HL-60 (cell line): ENCODE measurements around the gene EXOC6B.

Source experiments
- DNase-seq, 2 experiments: peaks; one replicate each; pipeline ENCODE4 v3.0.0-alpha.2; 2010 to 2020; ENCODE audit warnings: low read depth in 1 of 2, low spot score in 1 of 2
- H3K27ac ChIP-seq: fragments of 250-450 bp; sonication (Bioruptor Pico); replicated peaks from 2 replicates; pipeline ENCODE4 v1.5.1; 2020; ENCODE audit warnings: mild to moderate bottlenecking, moderate library complexity
- H3K27me3 ChIP-seq: fragments of 250-450 bp; sonication (Bioruptor Pico); 2 replicates; pipeline ENCODE4 v1.5.1; 2021; ENCODE audit warnings: mild to moderate bottlenecking, moderate library complexity; ENCODE audit not compliant: insufficient read depth, poor library complexity, severe bottlenecking
- H3K4me3 ChIP-seq: replicated peaks from 2 replicates; pipeline ENCODE4 v1.5.1; 2011; ENCODE audit warnings: mild to moderate bottlenecking, control low read depth, low read length; ENCODE audit not compliant: insufficient read depth
- CTCF ChIP-seq: IDR thresholded peaks from one replicate; pipeline ENCODE4 v1.5.1; 2011; ENCODE audit warnings: low read length, control low read depth, inconsistent platforms; ENCODE audit not compliant: insufficient read depth
- GABPA ChIP-seq: IDR thresholded peaks from 2 replicates; pipeline ENCODE4 v1.6.1; 2012; ENCODE audit warnings: low read depth
- POLR2AphosphoS5 ChIP-seq: IDR thresholded peaks from 2 replicates; pipeline ENCODE4 v1.6.1; 2012; ENCODE audit warnings: low read depth
- REST ChIP-seq: IDR thresholded peaks from 2 replicates; pipeline ENCODE4 v1.6.1; 2012; ENCODE audit warnings: low read depth; ENCODE audit not compliant: insufficient replicate concordance
- SPI1 ChIP-seq: IDR thresholded peaks from 2 replicates; pipeline ENCODE4 v1.6.1; 2012; ENCODE audit warnings: low read depth, mild to moderate bottlenecking, borderline replicate concordance

Gene EXOC6B

GRCh38 chr2:72457801-72458516, 367.9 kb downstream of the EXOC6B start:
- no peak for TF ChIP-seq REST
- no peak for TF ChIP-seq GABPA
- TF ChIP-seq SPI1, result no peak
- no peak for TF ChIP-seq CTCF
- TF ChIP-seq POLR2AphosphoS5, result no peak
- Histone ChIP-seq H3K27ac (no peak overlapping the region), H3K4me3 (no peak overlapping the region), H3K27me3 (no peaks in the 10 kb centered on the region)
- no peak for DNase-seq

GRCh38 chr2:72454189-72454588, 371.6 kb downstream of the EXOC6B start:
- H3K27me3 ChIP-seq, result no peaks in the 10 kb centered on the region
- H3K27ac ChIP-seq, result no peak overlapping the region
- H3K4me3 ChIP-seq, result no peak overlapping the region
- DNase-seq, result no peak
- TF ChIP-seq POLR2AphosphoS5 (no peak), CTCF (no peak), REST (no peak)

- TF ChIP-seq REST, result no peak
- TF ChIP-seq POLR2AphosphoS5, result no peak
- no peak for TF ChIP-seq SPI1
- no peak for TF ChIP-seq GABPA
- no peak for TF ChIP-seq CTCF
- H3K27ac ChIP-seq, result no peak overlapping the region
- peaks cover 2% of the 10 kb centered on the region for H3K27me3 ChIP-seq
- no peak overlapping the region for H3K4me3 ChIP-seq
- no peak for DNase-seq
Measured at GRCh38 chr2:72442270-72442669, 383.6 kb downstream of the EXOC6B start.
